Lower lobe of right lung (tissue), 2 donors: ENCODE results near the gene RAB14. TPM values are rescaled to one million over a fixed set of nuclear protein-coding genes. Genes with fewer than 3 reads are reported as not detected.

Experiments used
- ATAC-seq, 2 donors: fragments of 200-7000 bp; cut with Tn5 transposase; one replicate each; pipeline ENCODE4 v1.9.1; 2020 to 2022; ENCODE audit warnings: mild to moderate bottlenecking in 2 of 2, moderate library complexity in 2 of 2
- DNase-seq: peaks from one replicate; pipeline ENCODE4 v3.0.0-alpha.2; 2020
- H3K27ac ChIP-seq: fragments of 200-600 bp; one replicate; pipeline ENCODE4 v1.8.0; 2022
- H3K27me3 ChIP-seq: fragments of 200-600 bp; one replicate; pipeline ENCODE4 v1.8.0; 2022; ENCODE audit warnings: low read depth
- H3K36me3 ChIP-seq: fragments of 200-600 bp; one replicate; pipeline ENCODE4 v1.8.0; 2022; ENCODE audit warnings: mild to moderate bottlenecking
- H3K4me1 ChIP-seq: fragments of 200-600 bp; one replicate; pipeline ENCODE4 v1.8.0; 2022
- H3K4me3 ChIP-seq: fragments of 200-600 bp; one replicate; pipeline ENCODE4 v1.8.0; 2022; ENCODE audit warnings: mild to moderate bottlenecking
- H3K9me3 ChIP-seq: fragments of 200-600 bp; one replicate; pipeline ENCODE4 v1.8.0; 2022
- CTCF ChIP-seq: fragments of 200-600 bp; IDR thresholded peaks from one replicate; pipeline ENCODE4 v1.8.0; 2022; ENCODE audit warnings: antibody characterized with exemption, mild to moderate bottlenecking
- intact Hi-C: fragments of 100-400 bp; cut with DNase I; formaldehyde crosslinking; loops from one replicate; pipeline ENCODE4 v1.11.0; 2022
- total RNA-seq: library from RNA; stranded (reverse); fragmentation: NEBNext Ultra II Directional; extraction: Animal tissue kit (Norgen Biotek cat#: 25700); gene quantifications from one replicate; pipeline ENCODE4 v1.2.1, GENCODE V29; 2021
- donor health status: DM: no; HTN: yes; CAD: no; lungs with severe emphysema.

RAB14 gene
- total RNA-seq, 1 donor from 2014 or later: 101 TPM

- peaks cover 93% of the 10 kb centered on the region for H3K4me1 ChIP-seq
- DNase-seq (no peak), ATAC-seq (no peak)
- intact Hi-C loops: no loop called here
- H3K36me3 ChIP-seq: no peaks in the 10 kb centered on the region
- H3K9me3 ChIP-seq: no peaks in the 10 kb centered on the region
- no peaks in the 10 kb centered on the region for H3K27me3 ChIP-seq
- no peak overlapping the region for H3K4me3 ChIP-seq
- no peak for TF ChIP-seq CTCF
- no peak overlapping the region for H3K27ac ChIP-seq
These were observed 5.3 kb downstream of the RAB14 start for GRCh38 chr9:121196389-121196788.

GRCh38 chr9:121194730-121195129, 6.9 kb downstream of the RAB14 start:
- ATAC-seq (peak in 1 of 2 donors; percentile 50), DNase-seq (no peak)
- peaks cover 93% of the 10 kb centered on the region for H3K4me1 ChIP-seq
- no peaks in the 10 kb centered on the region for H3K9me3 ChIP-seq
- intact Hi-C loops: no loop called here
- no peaks in the 10 kb centered on the region for H3K27me3 ChIP-seq
- TF ChIP-seq CTCF: no peak
- no peak overlapping the region for H3K4me3 ChIP-seq
- no peak overlapping the region for H3K27ac ChIP-seq
- no peaks in the 10 kb centered on the region for H3K36me3 ChIP-seq

GRCh38 chr9:121192959-121193640, 8.6 kb downstream of the RAB14 start:
- Histone ChIP-seq H3K9me3 (no peaks in the 10 kb centered on the region), H3K4me3 (no peak overlapping the region), H3K4me1 (peaks cover 77% of the 10 kb centered on the region), H3K27me3 (no peaks in the 10 kb centered on the region), H3K36me3 (peaks cover 11% of the 10 kb centered on the region), H3K27ac (no peak overlapping the region)
- DNase-seq (no peak), ATAC-seq (peak in 1 of 2 donors; percentile 52)
- intact Hi-C loops: no loop called here
- no peak for TF ChIP-seq CTCF

- H3K4me1 ChIP-seq: peaks cover 71% of the 10 kb centered on the region
- no peak for TF ChIP-seq CTCF
- no peak for ATAC-seq
These were observed 9.2 kb downstream of the RAB14 start for GRCh38 chr9:121192518-121192917.

GRCh38 chr9:121191235-121191634, 10.4 kb downstream of the RAB14 start:
- Histone ChIP-seq H3K4me3 (no peak overlapping the region), H3K9me3 (no peaks in the 10 kb centered on the region), H3K4me1 (peaks cover 70% of the 10 kb centered on the region), H3K27me3 (no peaks in the 10 kb centered on the region), H3K36me3 (peaks cover 17% of the 10 kb centered on the region), H3K27ac (no peak overlapping the region)
- DNase-seq (no peak), ATAC-seq (no peak)
- intact Hi-C loops: no loop called here
- no peak for TF ChIP-seq CTCF

More at GRCh38 chr9:121192518-121192917, 9.2 kb downstream of the RAB14 start:
- intact Hi-C loops: no loop called here
- H3K9me3 ChIP-seq: no peaks in the 10 kb centered on the region
- peaks cover 11% of the 10 kb centered on the region for H3K36me3 ChIP-seq
- DNase-seq: no peak
- H3K27me3 ChIP-seq: no peaks in the 10 kb centered on the region
- no peak overlapping the region for H3K4me3 ChIP-seq
- no peak overlapping the region for H3K27ac ChIP-seq
